NCI-H1105 (cell line): ENCODE measurements around the gene PKNOX1.
"Not testable (repeated sequence)": the region's sequence is repeated elsewhere in the genome, so short reads cannot be mapped to it uniquely, and the experiment has no call there.

Experiments used
- DNase-seq: peaks from one replicate; lab custom pipeline; 2025; lab: John Stamatoyannopoulos, UW

PKNOX1 gene

DNA sequence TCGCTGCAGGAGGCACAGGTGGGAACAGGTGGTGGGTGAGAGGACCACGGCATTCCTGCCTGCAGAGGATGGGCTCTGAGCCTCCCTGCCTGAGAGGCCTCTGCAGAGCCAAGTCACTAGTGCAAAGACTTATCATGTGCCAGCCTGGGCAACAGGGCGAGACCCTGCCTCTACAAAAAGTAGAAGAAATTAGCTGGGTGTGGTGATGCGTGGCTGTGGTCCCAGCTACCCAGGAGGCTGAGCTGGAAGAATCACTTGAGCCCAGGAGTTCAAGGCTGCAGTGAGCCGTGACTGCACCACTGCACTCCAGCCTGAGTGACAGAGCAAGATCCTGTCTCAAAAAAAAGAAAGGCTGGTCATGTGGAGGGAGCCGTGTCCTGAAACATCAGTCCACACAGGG lies 46.4 kb downstream of the PKNOX1 start:
- no peak for DNase-seq

DNA sequence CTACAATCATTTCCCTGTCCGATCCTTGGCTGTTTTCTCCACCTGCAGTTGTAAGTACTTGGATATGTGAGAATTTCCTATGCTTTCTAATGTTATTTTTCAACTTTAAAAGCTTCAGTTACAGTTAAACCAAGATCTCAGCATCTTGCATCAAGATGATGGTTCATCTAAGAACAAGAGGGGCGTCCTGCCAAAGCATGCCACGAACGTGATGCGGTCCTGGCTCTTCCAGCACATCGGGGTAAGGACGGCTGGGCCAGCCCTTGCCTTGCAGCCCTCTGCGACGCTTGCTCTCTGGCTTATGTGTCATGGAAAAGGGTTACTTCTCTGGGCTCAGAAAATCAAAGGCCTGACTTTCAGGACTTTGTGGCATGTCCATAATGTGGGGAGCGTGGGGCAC lies 46.8 kb downstream of the PKNOX1 start:
- no peak for DNase-seq

GRCh38 chr21:43021756-43022600 lies 47.6 kb downstream of the PKNOX1 start:
- no peak for DNase-seq

- DNase-seq: no peak
Observed at GRCh38 chr21:43023175-43023574, 48.8 kb downstream of the PKNOX1 start.

GRCh38 chr21:43024439-43025136 lies 50.2 kb downstream of the PKNOX1 start:
- DNase-seq: no peak

GRCh38 chr21:43025636-43026180 lies 51.3 kb downstream of the PKNOX1 start:
- DNase-seq: no peak

- DNase-seq: no peak
Observed at GRCh38 chr21:43027846-43028731, 53.7 kb downstream of the PKNOX1 start.

- no peak for DNase-seq
Observed at GRCh38 chr21:43029785-43030184, 55.4 kb downstream of the PKNOX1 start.

DNA sequence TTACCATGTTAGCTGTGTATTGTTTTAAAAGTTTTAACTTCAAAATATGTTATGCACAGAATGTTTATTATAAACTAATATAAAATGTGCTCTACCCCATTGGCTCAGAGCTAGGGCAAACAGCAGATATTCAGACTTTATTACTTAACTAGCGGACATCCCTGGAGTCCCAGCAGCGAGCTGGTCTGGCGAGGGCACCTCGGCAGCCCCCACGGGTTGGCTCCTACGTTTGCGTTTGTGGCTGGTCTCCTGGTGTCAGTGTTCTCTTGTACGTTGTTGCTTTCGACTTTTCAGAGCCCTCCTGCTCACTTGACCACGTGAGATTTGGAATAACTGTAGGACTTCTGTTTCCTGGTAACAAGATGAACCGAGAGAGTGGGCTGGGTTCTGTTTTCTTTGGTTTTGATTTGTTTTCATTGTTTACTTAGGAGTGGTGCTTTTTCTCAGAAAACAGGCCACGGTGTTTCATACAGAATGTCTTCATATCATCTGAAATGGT lies 56.8 kb downstream of the PKNOX1 start:
- DNase-seq: no peak

GRCh38 chr21:43034101-43034500 lies 59.7 kb downstream of the PKNOX1 start:
- no peak for DNase-seq

GRCh38 chr21:43034826-43035225 lies 60.5 kb downstream of the PKNOX1 start:
- DNase-seq: no peak

- not testable (repeated sequence) for DNase-seq
Observed at GRCh38 chr21:43036889-43037288, 62.5 kb downstream of the PKNOX1 start.

DNA sequence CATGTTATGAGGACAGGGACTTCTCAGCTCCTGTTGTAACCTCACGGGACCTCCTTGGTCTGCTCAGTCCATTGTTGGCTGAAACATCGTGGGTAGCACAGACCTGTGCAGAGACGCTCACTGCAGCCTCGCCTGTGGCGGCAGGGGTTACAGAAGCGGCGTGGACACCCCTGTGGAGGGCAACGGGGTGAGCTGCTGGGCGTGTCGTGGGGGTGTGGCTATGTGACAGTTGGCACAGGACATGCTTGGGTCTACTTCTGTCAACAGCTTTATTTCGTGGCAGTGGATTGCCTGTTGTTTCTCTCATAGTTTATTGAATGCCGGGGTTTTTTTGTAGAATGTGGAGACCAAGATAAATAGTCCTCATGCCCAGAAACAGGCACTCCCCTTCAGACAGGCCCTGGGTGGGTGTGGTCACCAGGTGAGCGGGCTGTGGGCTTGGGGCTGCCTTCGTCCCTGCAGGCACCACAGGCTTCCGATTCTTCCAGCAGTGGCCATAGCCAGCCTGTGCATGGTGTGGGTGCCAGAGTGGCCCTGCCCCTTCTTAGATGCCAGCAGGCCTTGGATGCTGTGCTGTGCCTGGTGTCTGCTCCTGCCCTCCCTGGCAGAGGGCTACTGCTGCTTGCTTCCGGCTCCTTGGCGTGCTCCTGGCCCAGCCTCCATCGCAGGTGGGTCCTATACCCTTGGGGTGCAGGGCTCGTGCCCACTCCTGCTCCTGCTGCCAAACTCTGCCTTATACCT lies 63.7 kb downstream of the PKNOX1 start:
- DNase-seq: not testable (repeated sequence)

GRCh38 chr21:43038659-43039044 lies 64.3 kb downstream of the PKNOX1 start:
- not testable (repeated sequence) for DNase-seq

- DNase-seq: not testable (repeated sequence)
Observed at GRCh38 chr21:43042169-43042568, 67.8 kb downstream of the PKNOX1 start.

GRCh38 chr21:43043291-43043690 lies 68.9 kb downstream of the PKNOX1 start:
- not testable (repeated sequence) for DNase-seq

- DNase-seq: not testable (repeated sequence)
Observed at GRCh38 chr21:43044547-43044946, 70.2 kb downstream of the PKNOX1 start.

DNA sequence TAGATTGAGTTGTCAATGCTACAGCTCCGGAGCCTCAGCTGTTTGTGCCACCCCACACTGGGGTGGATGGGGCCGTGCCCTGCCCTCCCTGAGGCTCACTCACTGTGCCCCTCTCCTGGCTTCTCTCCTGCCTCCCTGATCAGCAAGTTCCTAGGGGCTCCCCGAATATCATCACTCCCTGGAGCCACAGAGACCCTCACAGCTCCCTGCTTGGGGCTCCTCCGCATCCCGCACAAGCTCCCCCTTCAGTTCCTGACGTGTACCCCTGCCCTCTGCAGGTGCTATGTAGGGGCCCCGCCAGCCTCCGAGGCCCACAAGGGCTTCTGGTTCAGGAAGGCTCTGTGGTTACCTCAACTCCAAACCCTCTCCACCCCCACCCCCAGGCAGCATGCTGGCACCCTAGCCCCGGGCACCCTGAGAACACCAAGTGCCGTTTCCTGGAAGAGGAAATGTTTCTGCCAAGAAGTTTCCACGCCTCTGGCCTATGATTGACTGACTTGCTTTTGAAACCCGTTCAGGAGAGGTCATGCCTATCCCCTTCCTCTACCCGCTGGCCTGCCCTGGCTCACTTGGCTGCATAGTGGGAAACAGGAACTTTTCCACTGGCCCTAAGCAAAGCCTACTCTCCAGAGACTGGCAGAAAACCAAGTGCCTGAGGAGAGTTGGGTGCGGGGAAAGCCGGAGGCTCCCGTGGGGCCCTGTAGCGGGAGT lies 71.0 kb downstream of the PKNOX1 start:
- not testable (repeated sequence) for DNase-seq

DNA sequence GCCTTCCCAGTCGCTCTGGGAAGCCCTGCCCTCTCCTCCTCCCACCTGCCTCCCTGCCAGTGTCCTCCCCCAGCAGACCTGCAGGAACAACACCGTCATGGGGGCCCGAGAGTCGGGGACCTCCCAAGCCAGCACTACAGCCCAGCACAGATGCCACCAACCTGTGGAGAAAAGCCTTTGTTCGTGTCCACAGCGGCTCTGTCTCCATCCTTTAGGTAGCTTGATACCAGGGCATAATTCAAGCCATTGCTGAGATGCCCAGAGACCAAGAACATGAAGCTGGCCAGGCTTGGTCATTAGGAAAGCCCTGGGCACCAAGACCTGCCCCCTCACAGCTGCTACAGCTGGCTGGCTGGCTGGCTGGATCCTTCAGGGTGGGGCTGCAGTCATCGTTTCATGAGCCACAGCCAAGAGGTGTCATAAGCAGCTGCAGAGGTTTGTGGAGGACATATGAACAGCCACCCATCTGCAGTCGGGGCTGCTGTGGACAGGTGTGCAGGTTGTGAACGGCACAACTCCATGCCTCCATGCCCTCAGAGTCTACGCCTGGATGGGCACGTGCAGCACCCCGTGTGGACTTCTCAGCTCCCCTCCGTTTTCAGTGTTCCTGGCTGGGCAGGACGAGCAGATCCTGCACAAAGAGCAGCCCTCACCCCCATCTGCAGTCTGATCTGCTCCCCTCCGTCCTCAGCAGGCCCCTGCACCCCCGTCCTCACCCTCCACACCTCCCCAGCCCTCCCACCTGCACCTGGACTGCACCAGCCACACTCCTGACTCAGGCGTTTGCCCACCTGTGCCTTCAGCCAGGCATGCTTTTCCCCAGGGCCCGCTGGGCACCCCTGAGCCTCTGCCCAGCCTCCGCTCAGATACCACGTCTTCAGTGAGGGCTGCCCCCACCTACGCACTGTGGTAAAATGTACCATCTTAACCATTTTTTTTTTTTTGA lies 71.8 kb downstream of the PKNOX1 start:
- not testable (repeated sequence) for DNase-seq
